GM12892 (cell line): Measurements from ENCODE around the gene ZNF467.

Experiments
- POLR2A ChIP-seq: IDR thresholded peaks from 2 replicates; pipeline ENCODE4 v1.6.1; 2011; ENCODE audit warnings: low read depth, low read length, control low read depth
- POLR2AphosphoS5 ChIP-seq: IDR thresholded peaks from 2 replicates; pipeline ENCODE4 v1.6.1; 2011; ENCODE audit warnings: low read depth, low read length, control low read depth
- TAF1 ChIP-seq: IDR thresholded peaks from 2 replicates; pipeline ENCODE4 v1.6.1; 2011; ENCODE audit warnings: low read depth, mild to moderate bottlenecking, control low read depth, low read length, borderline replicate concordance

- TF ChIP-seq POLR2A, result no peak
- no peak for TF ChIP-seq TAF1
- no peak for TF ChIP-seq POLR2AphosphoS5
Measured at GRCh38 chr7:149719912-149720335, 53.5 kb downstream of the ZNF467 start.
